HG02623 (cell line): Measurements from ENCODE around the gene SLC7A5.
"Not testable (repeated sequence)": the region's sequence is repeated elsewhere in the genome, so short reads cannot be mapped to it uniquely, and the experiment has no call there.

Source experiments
- ATAC-seq: cut with Tn5 transposase; IDR thresholded peaks from one replicate; pipeline ENCODE4 v1.9.1; 2021; ENCODE audit warnings: moderate library complexity; ENCODE audit not compliant: unreplicated experiment

The SLC7A5 gene

GRCh38 chr16:87888346-87888745, 19.0 kb upstream of the SLC7A5 start:
- not testable (repeated sequence) for ATAC-seq

GRCh38 chr16:87887931-87888330, 18.6 kb upstream of the SLC7A5 start:
- ATAC-seq: not testable (repeated sequence)

- not testable (repeated sequence) for ATAC-seq
Measured at GRCh38 chr16:87885371-87885967, 16.2 kb upstream of the SLC7A5 start.

GRCh38 chr16:87882436-87883019, 13.2 kb upstream of the SLC7A5 start:
- ATAC-seq: no peak

GRCh38 chr16:87881324-87882200, 12.3 kb upstream of the SLC7A5 start:
- ATAC-seq: no peak

GRCh38 chr16:87880117-87880696, 10.9 kb upstream of the SLC7A5 start:
- no peak for ATAC-seq

GRCh38 chr16:87879411-87880013, 10.2 kb upstream of the SLC7A5 start:
- ATAC-seq: not testable (repeated sequence)

- ATAC-seq: no peak
Measured at GRCh38 chr16:87878704-87879103, 9.4 kb upstream of the SLC7A5 start.

- ATAC-seq: no peak
Measured at GRCh38 chr16:87877942-87878507, 8.7 kb upstream of the SLC7A5 start.

- no peak for ATAC-seq
Measured at GRCh38 chr16:87874639-87875427, 5.5 kb upstream of the SLC7A5 start.

- ATAC-seq: not testable (repeated sequence)
Measured at GRCh38 chr16:87870418-87871291, 1.3 kb upstream of the SLC7A5 start.

- ATAC-seq: not testable (repeated sequence)
Measured at GRCh38 chr16:87869879-87870417, 641 bp upstream of the SLC7A5 start.

GRCh38 chr16:87868254-87869029, 865 bp downstream of the SLC7A5 start:
- ATAC-seq: not testable (repeated sequence)

- not testable (repeated sequence) for ATAC-seq
Measured at GRCh38 chr16:87865902-87866555, 3.3 kb downstream of the SLC7A5 start.

GRCh38 chr16:87864331-87864989, 4.8 kb downstream of the SLC7A5 start:
- no peak for ATAC-seq

GRCh38 chr16:87863327-87863635, 6.0 kb downstream of the SLC7A5 start:
- ATAC-seq: not testable (repeated sequence)
